GM10847 (cell line): ENCODE results near the gene SEMA3F.

ENCODE experiments used
- POLR2A ChIP-seq: IDR thresholded peaks from 2 replicates; pipeline ENCODE4 v1.6.1; 2011; ENCODE audit not compliant: insufficient read length; ENCODE audit errors: extremely low read depth

The SEMA3F gene

GRCh38 chr3:50126287-50127211 lies 28.6 kb upstream of the SEMA3F start:
- no peak for TF ChIP-seq POLR2A

GRCh38 chr3:50127251-50127691 lies 27.9 kb upstream of the SEMA3F start:
- TF ChIP-seq POLR2A = no peak

- TF ChIP-seq POLR2A = no peak
Observed at GRCh38 chr3:50128001-50128400, 27.1 kb upstream of the SEMA3F start.

- no peak for TF ChIP-seq POLR2A
Observed at GRCh38 chr3:50130436-50130835, 24.7 kb upstream of the SEMA3F start.

GRCh38 chr3:50132421-50133282 lies 22.5 kb upstream of the SEMA3F start:
- no peak for TF ChIP-seq POLR2A

GRCh38 chr3:50133283-50133615 lies 21.9 kb upstream of the SEMA3F start:
- no peak for TF ChIP-seq POLR2A

GRCh38 chr3:50134367-50134766 lies 20.8 kb upstream of the SEMA3F start:
- TF ChIP-seq POLR2A = no peak

- no peak for TF ChIP-seq POLR2A
Observed at GRCh38 chr3:50135964-50136363, 19.2 kb upstream of the SEMA3F start.

- TF ChIP-seq POLR2A = no peak
Observed at GRCh38 chr3:50136714-50137405, 18.3 kb upstream of the SEMA3F start.

GRCh38 chr3:50137531-50137930 lies 17.6 kb upstream of the SEMA3F start:
- TF ChIP-seq POLR2A = no peak

GRCh38 chr3:50138266-50139200 lies 16.6 kb upstream of the SEMA3F start:
- TF ChIP-seq POLR2A = no peak

GRCh38 chr3:50139308-50139707 lies 15.8 kb upstream of the SEMA3F start:
- no peak for TF ChIP-seq POLR2A

- no peak for TF ChIP-seq POLR2A
Observed at GRCh38 chr3:50139718-50140423, 15.3 kb upstream of the SEMA3F start.

GRCh38 chr3:50140990-50141389 lies 14.1 kb upstream of the SEMA3F start:
- TF ChIP-seq POLR2A = no peak

- TF ChIP-seq POLR2A = no peak
Observed at GRCh38 chr3:50146316-50146901, 8.7 kb upstream of the SEMA3F start.
